ENCODE data around the gene MTMR12.

GRCh38 chr5:32278406-32278805, 34.3 kb downstream of the MTMR12 start:
- TF ChIP-seq EZH2phosphoT487 (IDR thresholded peaks at IDR 0.05; ENCODE audit: borderline replicate concordance, low read depth, low read length), result no peak
- TF ChIP-seq, protein P1, sequence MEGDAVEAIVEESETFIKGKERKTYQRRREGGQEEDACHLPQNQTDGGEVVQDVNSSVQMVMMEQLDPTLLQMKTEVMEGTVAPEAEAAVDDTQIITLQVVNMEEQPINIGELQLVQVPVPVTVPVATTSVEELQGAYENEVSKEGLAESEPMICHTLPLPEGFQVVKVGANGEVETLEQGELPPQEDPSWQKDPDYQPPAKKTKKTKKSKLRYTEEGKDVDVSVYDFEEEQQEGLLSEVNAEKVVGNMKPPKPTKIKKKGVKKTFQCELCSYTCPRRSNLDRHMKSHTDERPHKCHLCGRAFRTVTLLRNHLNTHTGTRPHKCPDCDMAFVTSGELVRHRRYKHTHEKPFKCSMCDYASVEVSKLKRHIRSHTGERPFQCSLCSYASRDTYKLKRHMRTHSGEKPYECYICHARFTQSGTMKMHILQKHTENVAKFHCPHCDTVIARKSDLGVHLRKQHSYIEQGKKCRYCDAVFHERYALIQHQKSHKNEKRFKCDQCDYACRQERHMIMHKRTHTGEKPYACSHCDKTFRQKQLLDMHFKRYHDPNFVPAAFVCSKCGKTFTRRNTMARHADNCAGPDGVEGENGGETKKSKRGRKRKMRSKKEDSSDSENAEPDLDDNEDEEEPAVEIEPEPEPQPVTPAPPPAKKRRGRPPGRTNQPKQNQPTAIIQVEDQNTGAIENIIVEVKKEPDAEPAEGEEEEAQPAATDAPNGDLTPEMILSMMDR (conservative IDR thresholded peaks at IDR 0.05; ENCODE audit: low read length), result no peak
